ENCODE results near the gene RAPGEFL1. TPM values are rescaled to one million over a fixed set of nuclear protein-coding genes. Genes with fewer than 3 reads are reported as not detected.

The RAPGEFL1 gene
- polyA plus RNA-seq, 1 experiment: 3.8 TPM

GRCh38 chr17:40167685-40168261, 9.5 kb upstream of the RAPGEFL1 start:
- Histone ChIP-seq H3K36me3 (ENCODE audit: control insufficient read depth, insufficient read depth, low read length) (peaks cover 31% of the 10 kb centered on the region), H3K27me3 (ENCODE audit: control insufficient read depth, insufficient read depth, low read length) (no peaks in the 10 kb centered on the region), H3K4me3 (ENCODE audit: low read depth, low read length) (no peak overlapping the region)
- ChIA-PET CTCF (interaction anchor here (0.6 to 7.7 kb wide), 32 partner anchors 10 to 758 kb away, joined by 3 to 130 read pairs (median 6); partner anchors contain the start of genes CSF3 and RAPGEFL1), POLR2A (no interaction called here)
- DNase-seq (ENCODE audit: low read depth): no peak
- no peak for TF ChIP-seq CTCF (IDR thresholded peaks at IDR 0.05; ENCODE audit: insufficient read depth, low read depth, low read length)

- Histone ChIP-seq H3K36me3 (ENCODE audit: control insufficient read depth, insufficient read depth, low read length) (peaks cover 31% of the 10 kb centered on the region), H3K4me3 (ENCODE audit: low read depth, low read length) (no peak overlapping the region), H3K27me3 (ENCODE audit: control insufficient read depth, insufficient read depth, low read length) (no peaks in the 10 kb centered on the region)
- CTCF ChIA-PET: interaction anchor here (0.6 to 7.7 kb wide), 43 partner anchors 10 to 1952 kb away, joined by 3 to 130 read pairs (median 4); partner anchors contain the start of genes CSF3 and RAPGEFL1
- TF ChIP-seq CTCF (IDR thresholded peaks at IDR 0.05; ENCODE audit: insufficient read depth, low read depth, low read length): peak; percentile 72
- DNase-seq (ENCODE audit: low read depth): no peak
- POLR2A ChIA-PET: no interaction called here
These were observed 8.9 kb upstream of the RAPGEFL1 start for GRCh38 chr17:40168262-40168832.

- no peak for DNase-seq (ENCODE audit: low read depth)
- CTCF ChIA-PET: interaction anchor here (1.3 to 7.7 kb wide), 4 partner anchors 9 to 143 kb away, joined by 3 to 130 read pairs (median 20); partner anchors contain the start of gene RAPGEFL1
- Histone ChIP-seq H3K4me3 (ENCODE audit: low read depth, low read length) (no peak overlapping the region), H3K27me3 (ENCODE audit: control insufficient read depth, insufficient read depth, low read length) (no peaks in the 10 kb centered on the region), H3K36me3 (ENCODE audit: control insufficient read depth, insufficient read depth, low read length) (peaks cover 30% of the 10 kb centered on the region)
- no peak for TF ChIP-seq CTCF (IDR thresholded peaks at IDR 0.05; ENCODE audit: insufficient read depth, low read depth, low read length)
- POLR2A ChIA-PET: no interaction called here
These were observed 6.9 kb upstream of the RAPGEFL1 start for GRCh38 chr17:40170325-40170724.

- no peak overlapping the region for H3K4me3 ChIP-seq (ENCODE audit: low read depth, low read length)
- DNase-seq (ENCODE audit: low read depth): no peak
- H3K27me3 ChIP-seq (ENCODE audit: control insufficient read depth, insufficient read depth, low read length): no peaks in the 10 kb centered on the region
- TF ChIP-seq CTCF (IDR thresholded peaks at IDR 0.05; ENCODE audit: insufficient read depth, low read depth, low read length): no peak
- POLR2A ChIA-PET: no interaction called here
- CTCF ChIA-PET: interaction anchor here (4.7 to 7.7 kb wide), 2 partner anchors 20 to 59 kb away, joined by 18 to 130 read pairs; no protein-coding TSS in a partner anchor
- peaks cover 28% of the 10 kb centered on the region for H3K36me3 ChIP-seq (ENCODE audit: control insufficient read depth, insufficient read depth, low read length)
These were observed 5.5 kb upstream of the RAPGEFL1 start for GRCh38 chr17:40171750-40172149.

- H3K36me3 ChIP-seq (ENCODE audit: control insufficient read depth, insufficient read depth, low read length): peaks cover 24% of the 10 kb centered on the region
- H3K4me3 ChIP-seq (ENCODE audit: low read depth, low read length): no peak overlapping the region
- TF ChIP-seq CTCF (IDR thresholded peaks at IDR 0.05; ENCODE audit: insufficient read depth, low read depth, low read length): no peak
- ChIA-PET POLR2A (no interaction called here), CTCF (interaction anchor here (2.3 to 4.7 kb wide), 3 partner anchors 19 to 118 kb away, joined by 6 to 18 read pairs (median 16); no protein-coding TSS in a partner anchor)
- DNase-seq (ENCODE audit: low read depth): no peak
- no peaks in the 10 kb centered on the region for H3K27me3 ChIP-seq (ENCODE audit: control insufficient read depth, insufficient read depth, low read length)
These were observed 4.0 kb upstream of the RAPGEFL1 start for GRCh38 chr17:40173091-40173777.

All from BJ (cell line).